ENCODE measurements around the gene TMSB4X. TPM values are rescaled to one million over a fixed set of nuclear protein-coding genes. Genes with fewer than 3 reads are reported as not detected.
"Not testable (repeated sequence)": the region's sequence is repeated elsewhere in the genome, so short reads cannot be mapped to it uniquely, and the experiment has no call there.

Gene TMSB4X
- total RNA-seq, 4 donors from 2014 or later, result 1,261 to 2,736 (median 1,532) TPM

- intact Hi-C loops (cut with DNase I; ENCODE audit: low total_unique reads), result no loop called here
These were observed 4.7 kb downstream of the TMSB4X start for GRCh38 chrX:12979616-12980015.

GRCh38 chrX:12980039-12980438 lies 5.1 kb downstream of the TMSB4X start:
- intact Hi-C loops (cut with DNase I; ENCODE audit: low total_unique reads); DNase-seq (ENCODE audit: low spot score in 2 of 2); H3K4me3 ChIP-seq (ENCODE audit: low read depth, poor library complexity, severe bottlenecking): not testable (repeated sequence)
- 76 to 80% methylated on average over 9 of the region's 9 CpGs for WGBS, 2 donors

More at GRCh38 chrX:12979616-12980015, 4.7 kb downstream of the TMSB4X start:
- DNase-seq (ENCODE audit: low spot score in 2 of 2), result no peak
- no peak for TF ChIP-seq POLR2A (IDR thresholded peaks at IDR 0.05)
- TF ChIP-seq CTCF (IDR thresholded peaks at IDR 0.05), result no peak
- 39 to 46% methylated on average over 6 of the region's 6 CpGs for WGBS, 2 donors
- no peak overlapping the region for H3K4me3 ChIP-seq (ENCODE audit: low read depth, poor library complexity, severe bottlenecking)

- TF ChIP-seq POLR2A (IDR thresholded peaks at IDR 0.05), result no peak
- TF ChIP-seq CTCF (IDR thresholded peaks at IDR 0.05), result no peak
- intact Hi-C loops (cut with DNase I; ENCODE audit: low total_unique reads), result no loop called here
- 55 to 59% methylated on average over 3 of the region's 3 CpGs for WGBS, 2 donors
- no peak for DNase-seq (ENCODE audit: low spot score in 2 of 2)
- H3K4me3 ChIP-seq (ENCODE audit: low read depth, poor library complexity, severe bottlenecking), result no peak overlapping the region
These were observed 7.0 kb downstream of the TMSB4X start for GRCh38 chrX:12981880-12982279.

GRCh38 chrX:12984603-12985319 lies 9.9 kb downstream of the TMSB4X start:
- intact Hi-C loops (cut with DNase I; ENCODE audit: low total_unique reads), result no loop called here
- DNase-seq (ENCODE audit: low spot score in 2 of 2), result no peak
- no peak overlapping the region for H3K4me3 ChIP-seq (ENCODE audit: low read depth, poor library complexity, severe bottlenecking)
- WGBS, 2 donors, result 7 to 25% methylated on average over 5 of the region's 5 CpGs
- no peak for TF ChIP-seq CTCF (IDR thresholded peaks at IDR 0.05)
- no peak for TF ChIP-seq POLR2A (IDR thresholded peaks at IDR 0.05)

GRCh38 chrX:12985331-12985730 lies 10.4 kb downstream of the TMSB4X start:
- TF ChIP-seq CTCF (IDR thresholded peaks at IDR 0.05) (no peak), POLR2A (IDR thresholded peaks at IDR 0.05) (no peak)
- intact Hi-C loops (cut with DNase I; ENCODE audit: low total_unique reads), result no loop called here
- WGBS, 2 donors, result 81 to 87% methylated on average over 1 of the region's 1 CpG
- no peak overlapping the region for H3K4me3 ChIP-seq (ENCODE audit: low read depth, poor library complexity, severe bottlenecking)
- DNase-seq (ENCODE audit: low spot score in 2 of 2), result no peak

GRCh38 chrX:12986164-12986779 lies 11.4 kb downstream of the TMSB4X start:
- intact Hi-C loops (cut with DNase I; ENCODE audit: low total_unique reads), result no loop called here
- DNase-seq (ENCODE audit: low spot score in 2 of 2), result no peak
- no peak overlapping the region for H3K4me3 ChIP-seq (ENCODE audit: low read depth, poor library complexity, severe bottlenecking)
- TF ChIP-seq POLR2A (IDR thresholded peaks at IDR 0.05), result no peak
- TF ChIP-seq CTCF (IDR thresholded peaks at IDR 0.05), result no peak
- WGBS, 2 donors, result 75 to 86% methylated on average over 4 of the region's 4 CpGs
